ENCODE measurements around the gene DLG3.
"Not testable (repeated sequence)": the region's sequence is repeated elsewhere in the genome, so short reads cannot be mapped to it uniquely, and the experiment has no call there.

DLG3 gene

DNA sequence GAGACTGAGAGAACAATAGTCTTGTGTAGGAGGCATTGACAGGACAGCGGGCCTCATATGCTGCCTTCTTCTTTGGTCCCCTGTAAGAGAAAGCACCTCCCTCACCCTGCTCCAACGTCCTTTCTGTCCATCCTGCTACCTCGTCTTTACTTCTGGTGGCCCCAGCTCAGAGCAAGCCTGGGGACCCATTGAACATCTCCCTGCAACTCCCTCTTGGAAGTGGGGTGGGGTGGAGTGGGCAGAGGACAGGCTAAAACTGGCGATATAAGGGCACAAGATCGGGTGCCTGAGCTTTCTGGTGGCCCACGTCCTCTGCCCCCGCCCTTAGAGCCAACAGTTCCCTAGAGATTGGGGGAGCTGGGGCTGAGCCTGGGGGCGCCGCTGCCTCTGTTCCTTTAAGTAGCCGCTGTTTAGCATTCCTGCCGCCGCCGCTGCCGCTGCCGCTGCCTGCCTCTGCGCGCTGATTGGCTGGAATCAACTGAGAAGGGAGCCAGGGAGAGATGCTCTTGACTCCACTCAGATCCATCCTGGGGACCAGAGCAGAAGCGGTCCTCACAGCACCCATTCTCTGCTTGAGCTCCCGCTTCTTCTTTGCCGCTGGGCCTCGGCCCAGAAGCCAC lies at the start of gene DLG3:
Gene DLG3, plus strand, starts transcription at position 510 of the 620 bp plus-strand sequence. CDS start 367 bp downstream, outside the sequence.
- DNase-seq = no peak

DNA sequence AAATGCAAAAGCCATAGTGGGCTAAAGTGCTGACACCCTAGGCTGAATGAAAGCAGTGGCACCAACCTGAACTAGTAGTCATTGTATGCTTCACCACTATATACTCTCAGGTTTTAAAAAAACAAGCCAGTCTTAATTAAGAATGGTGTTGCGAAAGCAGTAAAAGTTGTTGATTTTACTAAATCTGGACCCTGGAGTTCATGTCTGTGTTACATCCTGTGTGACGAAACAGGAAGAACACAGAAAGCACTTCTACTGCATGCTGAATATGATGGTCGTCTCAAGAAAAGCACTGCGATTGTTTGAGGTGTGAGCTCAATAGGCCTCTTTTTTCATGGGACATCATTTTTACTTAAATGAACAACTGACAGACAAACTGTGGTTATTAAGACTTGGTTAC lies 45.7 kb upstream of the DLG3 start:
- DNase-seq = no peak

DNA sequence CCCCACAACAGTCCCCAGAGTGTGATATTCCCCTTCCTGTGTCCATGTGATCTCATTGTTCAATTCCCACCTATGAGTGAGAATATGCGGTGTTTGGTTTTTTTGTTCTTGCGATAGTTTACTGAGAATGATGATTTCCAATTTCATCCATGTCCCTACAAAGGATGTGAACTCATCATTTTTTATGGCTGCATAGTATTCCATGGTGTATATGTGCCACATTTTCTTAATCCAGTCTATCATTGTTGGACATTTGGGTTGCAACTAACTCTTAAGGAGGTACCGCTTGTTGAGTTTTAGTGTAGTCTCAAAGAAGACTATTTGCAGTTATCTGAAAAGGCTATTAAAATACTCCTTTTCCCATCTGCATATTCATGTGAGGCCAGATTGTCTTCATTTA lies 44.5 kb upstream of the DLG3 start:
- DNase-seq = not testable (repeated sequence)

DNA sequence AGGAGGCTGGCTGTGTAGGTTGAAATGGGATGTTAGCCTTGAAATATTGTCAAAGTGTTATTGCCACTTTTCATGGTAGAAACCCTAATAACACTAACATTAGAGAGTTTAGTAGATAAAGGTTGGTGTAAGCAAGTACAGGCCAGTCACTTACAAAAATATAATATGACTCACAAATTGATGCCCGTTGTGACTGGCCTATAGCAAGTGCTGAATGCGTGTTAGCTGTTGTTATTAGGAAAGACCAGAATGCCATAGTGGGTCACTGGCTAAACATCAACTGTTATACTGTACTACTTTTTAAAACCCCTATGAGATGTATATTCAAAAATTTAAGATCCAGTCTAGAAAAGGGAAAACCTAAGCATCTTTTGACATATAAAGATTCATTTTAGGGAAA lies 41.9 kb upstream of the DLG3 start:
- DNase-seq = no peak

DNA sequence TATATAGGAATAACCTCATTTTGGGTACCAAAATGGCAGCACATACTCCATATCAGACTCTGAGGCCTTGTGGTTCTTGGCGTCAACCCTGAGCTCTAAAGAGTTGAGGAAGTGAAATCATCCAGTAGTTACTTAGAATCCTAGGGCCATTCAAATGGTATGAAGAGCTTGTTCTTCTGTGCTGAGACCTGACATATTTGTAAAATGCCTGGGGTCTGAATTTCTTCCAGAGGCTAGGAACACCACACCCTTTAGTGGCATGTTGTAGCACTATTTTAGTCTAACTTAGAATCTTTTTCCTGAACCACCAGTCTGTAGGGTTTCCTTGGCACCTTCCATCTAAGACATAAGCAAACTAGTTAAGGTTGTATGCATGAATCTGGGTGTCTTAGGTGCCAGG lies 39.6 kb upstream of the DLG3 start:
- no peak for DNase-seq

DNA sequence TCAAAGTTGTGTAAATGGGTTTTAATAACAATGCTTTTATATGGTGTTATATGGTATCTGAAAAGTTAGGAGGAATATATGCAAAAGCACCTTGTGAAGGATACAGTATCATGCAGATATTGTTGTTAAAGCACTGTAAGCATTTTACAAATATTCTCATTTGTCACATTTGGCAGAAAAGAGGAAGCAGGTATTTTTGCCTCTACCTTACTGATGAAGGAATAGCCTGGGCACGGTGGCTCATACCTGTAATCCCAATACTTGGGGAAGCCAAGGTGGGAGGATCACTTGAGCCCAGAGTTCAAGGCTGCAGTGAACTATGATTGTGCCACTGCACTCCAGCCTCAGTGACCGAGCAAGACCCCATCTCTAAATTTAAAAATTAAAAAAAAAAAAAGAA lies 33.7 kb upstream of the DLG3 start:
- DNase-seq = no peak

DNA sequence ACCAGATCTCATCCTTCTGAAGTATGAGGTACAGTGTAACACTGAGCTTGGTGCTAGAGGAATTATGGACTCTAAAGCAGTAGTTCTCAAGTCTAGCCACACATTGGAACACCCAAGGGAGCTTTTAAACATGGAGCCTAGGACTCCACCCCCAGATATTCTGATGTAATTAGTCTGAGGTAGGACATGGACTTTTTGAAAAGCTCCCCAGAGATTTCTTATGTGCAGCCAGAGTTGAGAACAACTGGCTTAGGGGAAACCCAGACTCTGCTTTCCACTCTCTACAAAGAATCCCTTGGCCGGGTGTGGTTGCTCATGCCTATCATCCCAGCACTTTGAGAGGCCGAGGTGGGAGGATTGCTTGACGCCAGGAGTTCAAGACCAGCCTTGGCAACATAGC lies 33.2 kb upstream of the DLG3 start:
- no peak for DNase-seq

DNA sequence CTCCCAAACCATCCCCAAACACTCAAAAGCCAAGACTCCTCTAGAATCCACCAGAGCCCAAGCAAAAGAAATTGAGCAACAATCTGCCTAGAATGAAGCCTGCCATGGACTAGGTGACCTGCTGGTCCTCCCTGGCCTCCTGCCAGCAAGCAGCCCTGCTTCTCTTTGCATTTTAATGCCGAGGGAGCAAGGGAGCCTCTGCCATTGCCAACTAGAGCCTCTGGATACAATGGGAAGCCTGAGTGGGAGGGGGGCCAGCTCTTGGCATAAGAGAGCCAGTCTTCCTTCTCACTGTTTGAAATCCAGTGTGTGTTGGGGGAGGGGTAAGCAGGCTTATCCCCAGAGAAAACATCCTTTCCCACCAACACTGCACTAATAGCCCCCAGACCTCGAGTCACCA lies 23.0 kb upstream of the DLG3 start:
- no peak for DNase-seq

DNA sequence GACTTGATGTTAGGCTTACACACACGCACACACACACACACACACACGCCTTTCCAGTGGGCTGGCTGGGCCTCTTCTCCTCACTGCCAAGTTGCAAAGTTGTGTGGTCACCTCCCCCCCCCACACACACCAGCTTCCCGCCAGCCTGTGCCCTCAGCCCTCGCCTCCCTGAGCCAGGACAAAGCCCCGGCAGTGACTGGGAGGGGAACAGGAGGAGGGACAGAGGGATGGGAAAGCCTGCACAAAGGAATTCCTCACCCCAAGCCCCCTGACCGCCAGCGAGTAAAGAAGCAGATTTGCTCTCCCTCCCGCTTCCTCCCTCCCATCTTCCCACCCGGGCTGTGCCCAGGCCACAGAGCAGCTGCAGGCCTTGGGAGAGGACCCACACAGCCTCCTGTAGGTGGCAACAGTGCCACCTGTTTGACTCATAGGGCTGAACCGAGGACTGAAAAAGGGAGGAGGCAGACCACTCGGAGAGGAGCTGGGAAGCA lies 21.7 kb upstream of the DLG3 start, which contains the start of gene GDPD2:
Gene GDPD2, plus strand, starts transcription at position 464 of the 491 bp plus-strand sequence. CDS start 1,671 bp downstream, outside the sequence.
- no peak for DNase-seq

DNA sequence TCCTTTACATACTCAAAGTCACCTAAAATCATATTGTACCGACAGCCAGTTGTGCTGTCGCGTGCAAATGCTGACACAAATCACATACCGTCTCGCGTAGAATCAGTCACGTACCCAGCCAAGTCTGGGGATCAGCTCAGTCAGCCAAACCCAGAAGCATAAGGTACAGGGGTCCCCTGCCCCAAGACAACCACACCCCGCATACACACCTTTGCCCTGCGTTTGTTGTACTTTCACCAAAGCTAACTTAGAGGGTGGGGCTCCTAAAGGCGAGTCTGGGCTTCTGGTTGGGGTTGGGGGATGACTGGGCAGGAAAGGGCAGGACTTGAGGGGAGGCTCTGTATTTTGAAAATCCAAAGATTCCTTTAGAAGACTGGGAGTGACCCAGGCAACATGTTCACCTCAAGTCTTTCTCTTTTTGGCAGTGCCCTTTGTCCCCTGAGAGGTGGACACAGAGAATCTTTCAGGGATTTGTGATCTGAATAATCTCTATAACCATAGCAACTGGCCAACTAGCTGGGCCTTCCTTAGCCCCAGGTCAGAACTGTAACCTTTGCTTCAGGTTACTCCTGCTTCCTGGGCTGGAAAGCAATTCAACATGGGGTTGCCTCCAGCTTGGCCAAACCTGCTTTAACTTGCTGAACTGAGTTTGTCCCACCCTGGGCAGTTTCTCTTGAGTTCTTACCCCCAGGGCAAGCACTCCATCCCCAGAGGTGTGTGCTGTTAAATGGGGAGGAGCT lies 20.5 kb upstream of the DLG3 start:
- no peak for DNase-seq

DNA sequence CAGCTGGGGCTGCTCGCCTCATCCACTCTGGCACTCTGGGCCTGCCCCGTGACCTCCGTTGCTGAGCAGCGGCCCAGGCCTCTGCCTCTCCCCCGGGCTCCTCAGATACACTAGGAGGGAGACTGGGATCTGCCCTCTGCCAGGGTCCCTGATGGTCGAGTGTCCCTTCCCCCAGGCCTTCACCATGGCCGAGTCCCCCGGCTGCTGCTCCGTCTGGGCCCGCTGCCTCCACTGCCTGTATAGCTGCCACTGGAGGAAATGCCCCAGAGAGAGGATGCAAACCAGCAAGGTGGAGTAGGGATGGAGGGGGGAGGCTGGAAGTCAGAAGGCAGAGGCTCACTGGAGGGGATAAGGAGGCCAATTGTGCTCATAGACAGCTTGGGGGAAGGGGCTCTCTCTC lies 19.8 kb upstream of the DLG3 start:
- no peak for DNase-seq

DNA sequence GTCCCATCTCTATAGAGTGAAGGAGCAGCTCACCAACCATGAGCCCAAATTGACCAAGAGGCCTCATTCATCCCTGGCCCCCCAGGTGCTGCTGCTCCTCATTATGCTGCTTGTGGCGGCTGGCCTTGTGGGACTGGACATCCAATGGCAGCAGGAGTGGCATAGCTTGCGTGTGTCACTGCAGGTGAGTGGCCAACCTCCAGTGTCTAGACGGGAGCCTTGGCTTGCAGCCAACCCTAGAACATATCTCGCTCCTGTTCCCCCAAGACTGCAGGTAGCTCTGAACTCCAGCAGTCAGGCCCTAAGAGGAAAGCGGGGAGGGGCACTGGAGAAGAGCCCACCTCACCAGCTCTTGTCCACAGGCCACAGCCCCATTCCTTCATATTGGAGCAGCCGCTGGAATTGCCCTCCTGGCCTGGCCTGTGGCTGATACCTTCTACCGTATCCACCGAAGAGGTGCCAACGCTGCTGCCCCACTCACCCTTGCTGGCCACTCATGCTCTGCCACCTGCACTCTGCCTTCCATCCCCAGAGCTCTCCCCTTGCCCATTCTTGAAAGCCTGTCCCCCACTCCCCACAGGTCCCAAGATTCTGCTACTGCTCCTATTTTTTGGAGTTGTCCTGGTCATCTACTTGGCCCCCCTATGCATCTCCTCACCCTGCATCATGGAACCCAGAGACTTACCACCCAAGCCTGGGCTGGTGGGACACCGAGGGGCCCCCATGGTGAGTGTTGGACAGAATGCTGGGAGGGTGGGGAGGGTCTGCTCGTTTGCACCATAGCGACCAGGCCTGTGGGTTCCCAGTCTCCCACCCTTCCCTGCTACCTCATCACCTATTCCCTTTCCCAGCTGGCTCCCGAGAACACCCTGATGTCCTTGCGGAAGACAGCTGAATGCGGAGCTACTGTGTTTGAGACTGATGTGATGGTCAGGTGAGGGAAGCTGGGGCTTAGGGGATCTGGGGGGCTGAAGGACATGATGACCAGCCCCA lies 18.1 kb upstream of the DLG3 start:
- no peak for DNase-seq

DNA sequence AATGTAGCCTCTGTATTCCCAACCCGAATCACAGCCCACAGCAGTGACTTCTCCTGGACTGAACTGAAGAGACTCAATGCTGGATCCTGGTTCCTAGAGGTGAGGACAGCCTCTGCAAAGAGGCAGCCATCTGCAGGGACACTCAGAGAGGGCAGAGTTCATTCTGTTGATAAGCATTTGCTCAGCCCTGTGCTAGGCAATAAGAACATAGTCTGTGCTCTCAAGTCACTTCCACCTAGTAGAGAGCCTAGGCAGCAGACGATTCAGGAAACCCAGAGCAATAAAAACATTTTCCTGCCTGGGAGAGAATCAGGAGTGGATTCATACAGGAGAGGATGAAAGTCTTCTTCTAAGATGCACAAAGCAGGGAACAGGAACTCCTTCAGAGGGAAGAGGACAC lies 17.3 kb upstream of the DLG3 start:
- no peak for DNase-seq

DNA sequence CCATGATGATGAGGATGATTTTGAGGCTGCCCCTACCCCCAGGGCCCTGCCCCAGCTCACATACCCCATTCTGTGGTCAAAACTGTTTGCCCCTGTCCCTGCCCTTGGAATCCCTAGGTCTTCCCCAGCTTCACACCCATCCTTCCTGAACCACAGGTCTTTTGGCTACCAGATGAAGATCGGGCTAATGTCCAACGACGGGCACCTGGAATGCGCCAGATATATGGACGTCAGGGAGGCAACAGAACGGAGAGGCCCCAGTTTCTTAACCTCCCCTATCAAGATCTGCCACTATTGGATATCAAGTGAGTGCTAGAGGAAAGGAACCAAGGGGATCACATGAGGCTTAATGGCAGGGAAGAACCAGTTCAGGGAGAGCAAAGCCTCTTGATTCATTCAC lies 14.9 kb upstream of the DLG3 start:
- DNase-seq = no peak

DNA sequence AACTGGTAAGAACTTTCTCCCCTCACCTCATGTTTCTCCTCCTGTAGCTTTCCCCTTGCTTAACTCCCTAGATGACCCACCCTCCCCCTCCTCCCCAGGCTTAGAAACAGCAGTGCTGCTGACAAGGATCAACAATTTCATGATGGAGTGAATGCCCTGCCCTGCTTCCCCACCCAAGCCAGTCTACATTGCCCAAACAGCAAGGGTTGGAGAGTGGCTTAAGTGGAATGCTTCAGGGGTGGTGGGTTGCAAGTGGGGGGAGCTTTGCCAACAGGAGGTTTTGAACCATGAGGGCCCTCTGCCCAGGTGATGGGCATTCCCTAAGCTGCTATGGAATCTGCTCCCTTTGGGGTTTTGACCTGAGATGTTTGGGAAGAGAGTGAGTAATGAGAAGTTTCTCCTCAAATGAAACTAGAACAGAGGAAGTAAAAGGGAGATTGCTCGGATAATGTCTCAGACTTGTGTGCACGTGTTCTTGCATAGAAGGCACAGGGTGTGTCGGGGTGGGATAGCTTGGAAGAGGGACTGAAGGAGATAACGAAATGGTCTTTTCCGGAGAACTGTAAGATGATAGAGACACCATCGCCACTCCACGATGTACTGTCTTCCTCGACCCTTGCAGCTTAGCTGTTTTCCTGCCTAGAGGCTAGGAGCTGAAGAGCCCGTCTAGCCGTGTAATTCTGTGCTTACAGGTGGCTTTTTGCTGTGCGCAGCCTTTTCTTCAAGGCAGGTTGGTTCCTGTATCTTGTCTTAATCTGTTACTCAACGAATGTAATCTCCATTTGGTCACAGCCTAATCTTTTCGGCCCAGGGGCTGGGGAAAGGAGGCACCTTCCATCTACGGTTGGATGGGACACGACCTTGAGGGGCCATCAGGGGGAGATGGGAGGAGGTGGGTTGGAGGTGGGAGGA lies 11.4 kb upstream of the DLG3 start:
- no peak for DNase-seq

DNA sequence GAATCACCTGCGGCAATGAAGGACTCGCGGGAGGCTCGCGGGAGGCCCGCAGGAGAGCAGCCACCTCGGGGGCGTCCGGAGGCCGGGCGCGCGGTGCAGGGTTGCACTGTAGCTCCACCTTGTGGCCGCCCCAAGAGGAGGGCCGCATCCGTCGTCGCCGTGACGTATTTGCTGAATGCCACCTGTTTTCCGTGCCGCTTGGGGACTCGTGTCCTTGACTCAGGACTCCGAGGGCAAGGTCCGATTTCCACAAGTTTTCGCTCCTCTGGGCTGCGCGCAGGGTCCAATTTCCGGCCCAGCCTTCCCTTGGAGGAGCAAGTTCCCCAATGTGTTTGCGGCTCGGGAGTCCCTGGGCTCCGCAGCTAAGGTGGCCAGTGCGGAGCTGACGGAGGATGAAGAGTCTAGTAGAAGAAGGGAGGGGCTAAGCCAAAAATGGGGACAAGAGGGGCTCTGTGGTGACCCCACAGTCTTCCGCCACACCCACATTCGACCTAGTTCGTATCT lies 10.7 kb upstream of the DLG3 start:
- DNase-seq = peak; percentile 62 to 68

DNA sequence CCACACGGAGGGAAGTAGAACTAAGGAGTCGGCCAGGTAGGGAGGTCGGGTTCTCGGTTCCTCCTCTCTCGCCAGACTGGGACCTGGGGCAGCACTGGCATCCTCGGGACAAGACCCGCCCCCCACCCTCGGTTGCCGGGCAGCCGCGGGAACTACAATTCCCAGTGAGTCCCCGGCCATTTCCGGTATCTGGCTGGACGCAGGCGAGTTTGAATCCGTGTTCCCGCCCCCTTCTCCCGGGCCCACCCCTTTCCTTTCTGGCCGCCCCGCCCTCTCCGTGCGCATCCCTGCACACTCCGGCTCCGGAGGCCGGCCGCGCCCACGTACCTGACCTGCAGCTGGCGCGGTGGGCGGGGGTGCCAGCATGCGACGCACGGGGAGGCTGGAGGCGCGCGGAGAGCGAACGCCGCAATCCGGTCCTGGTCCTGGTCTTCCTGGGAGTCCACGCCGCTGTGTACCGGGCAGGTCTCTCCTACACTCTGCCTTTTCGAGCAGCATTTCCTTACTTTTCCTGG lies 10.2 kb upstream of the DLG3 start:
- peak; percentile 31 to 41 for DNase-seq

DNA sequence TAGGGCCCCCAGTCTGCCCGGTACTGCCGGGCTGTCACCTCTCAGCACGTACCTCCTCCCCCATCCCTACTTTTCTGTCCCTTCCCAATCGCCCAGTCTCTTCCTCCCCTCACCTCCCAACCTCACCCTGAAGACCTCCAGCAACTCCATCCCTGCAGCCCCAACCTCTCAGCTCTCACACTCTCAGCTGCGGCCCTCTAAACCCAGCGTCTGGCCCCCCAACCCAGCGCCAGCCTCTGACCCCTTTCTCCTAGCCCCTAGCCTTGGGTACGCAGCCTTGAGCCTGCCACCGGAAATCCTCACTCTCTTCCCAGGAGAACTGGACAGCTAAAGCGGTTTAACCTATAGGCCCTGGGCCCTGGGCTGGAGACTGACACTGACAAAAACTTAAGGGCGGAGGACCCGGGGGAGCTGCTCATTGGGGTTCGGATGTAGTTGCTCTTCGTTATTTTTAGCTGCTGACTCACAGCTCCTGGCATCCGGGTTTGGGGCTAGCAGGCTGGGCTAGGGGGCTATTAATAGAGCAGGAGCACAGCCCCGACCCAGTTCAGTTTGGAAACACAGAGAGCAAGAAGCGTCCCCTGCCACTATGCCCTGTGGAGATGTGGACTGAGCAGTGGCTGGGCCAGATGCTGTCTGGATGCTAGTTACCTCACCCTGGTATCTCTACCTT lies 9.6 kb upstream of the DLG3 start:
- no peak for DNase-seq

DNA sequence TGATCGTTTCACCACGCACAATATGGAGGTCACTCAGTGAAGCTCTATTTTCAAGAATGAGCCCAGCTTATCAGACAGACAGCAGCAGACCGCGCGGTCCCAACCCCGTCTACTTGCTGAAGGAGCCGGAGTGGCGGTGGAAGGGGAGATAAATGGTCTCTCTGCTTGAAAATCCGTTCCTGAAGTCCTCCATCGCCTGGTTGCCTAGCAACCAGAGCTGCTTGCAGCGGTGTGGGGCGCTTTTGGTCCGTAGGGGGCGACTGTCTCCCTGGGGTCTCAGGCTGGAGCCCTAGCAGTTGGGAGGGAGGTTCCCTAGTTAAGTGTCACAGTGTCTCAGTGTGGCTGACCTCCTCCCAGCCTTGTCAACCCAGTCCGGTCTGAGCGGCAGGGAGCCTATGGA lies 8.3 kb upstream of the DLG3 start:
- DNase-seq = no peak

DNA sequence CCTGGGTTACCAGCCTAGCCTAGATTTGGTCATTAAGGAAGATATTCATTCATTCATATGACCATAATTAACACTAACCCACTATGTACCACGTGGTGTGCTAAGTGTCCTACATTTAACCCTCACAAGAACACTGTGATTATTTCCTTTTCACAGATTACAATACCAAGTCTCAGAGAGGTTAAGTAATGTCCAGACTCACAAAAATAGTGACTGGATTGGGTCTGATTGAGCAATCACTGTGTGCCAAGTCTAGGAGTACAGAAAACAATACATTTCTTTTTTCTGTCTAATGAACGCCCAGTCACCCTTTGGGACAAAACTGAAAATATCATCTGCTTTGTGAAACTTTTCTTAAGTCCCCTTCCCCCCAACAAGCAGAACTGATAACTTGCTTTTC lies 7.6 kb upstream of the DLG3 start:
- DNase-seq = no peak

All from activated CD4-positive, alpha-beta T cell treated with anti-CD3 and anti-CD28 coated beads, Interleukin-2, amount 50 U/mL, for 4 hours (primary cell).